Left lung (tissue), 10 donors: ENCODE measurements around the gene USP12. TPM values are rescaled to one million over a fixed set of nuclear protein-coding genes. Genes with fewer than 3 reads are reported as not detected.
"Not testable (repeated sequence)": the region's sequence is repeated elsewhere in the genome, so short reads cannot be mapped to it uniquely, and the experiment has no call there.

Experiments used
- ATAC-seq: fragments of 200-7000 bp; cut with Tn5 transposase; one replicate; pipeline ENCODE4 v1.9.1; 2020; ENCODE audit warnings: moderate library complexity
- DNase-seq, 4 donors: peaks; one replicate each; pipeline ENCODE4 v3.0.0-alpha.2; 2013 to 2020
- H3K27ac ChIP-seq, 2 donors: fragments of 200-600 bp; sonication (generic) in 1 of 2; one replicate each; pipeline versions ENCODE4 v1.5.0 to v1.8.0; 2020 to 2021
- H3K27me3 ChIP-seq, 2 donors: fragments of 200-600 bp; sonication (generic) in 1 of 2; one replicate each; pipeline versions ENCODE4 v1.5.0 to v1.8.0; 2020 to 2021
- H3K36me3 ChIP-seq, 2 donors: fragments of 200-600 bp; sonication (generic) in 1 of 2; one replicate each; pipeline versions ENCODE4 v1.5.0 to v1.8.0; 2020 to 2021
- H3K4me1 ChIP-seq, 2 donors: fragments of 200-600 bp; one replicate each; pipeline ENCODE4 v1.8.0; 2021
- H3K4me3 ChIP-seq, 2 donors: fragments of 200-600 bp; sonication (generic) in 1 of 2; one replicate each; pipeline versions ENCODE4 v1.5.0 to v1.8.0; 2020 to 2021; ENCODE audit warnings: mild to moderate bottlenecking in 1 of 2
- H3K9me3 ChIP-seq, 2 donors: fragments of 200-600 bp; sonication (generic) in 1 of 2; one replicate each; pipeline versions ENCODE4 v1.5.0 to v1.8.0; 2020 to 2021
- intact Hi-C, 2 donors: fragments of 100-400 bp; cut with DNase I; formaldehyde crosslinking; loops; one replicate each; pipeline versions ENCODE4 v1.11.2 to v1.14.2; 2022
- polyA plus RNA-seq, 6 donors: library from polyadenylated mRNA; unstranded; fragments of 120-200 nt; gene quantifications; one replicate each; pipeline ENCODE4 v1.2.1, GENCODE V29; 2013; ENCODE audit not compliant: insufficient read length in 6 of 6
- total RNA-seq, 2 donors: library from RNA; stranded (reverse); fragmentation: NEBNext Ultra II Directional; extraction: Animal tissue kit (Norgen Biotek cat#: 25700); gene quantifications; one replicate each; pipeline ENCODE4 v1.2.1, GENCODE V29; 2021
- TF ChIP-seq, protein P1 (sequence below), 2 donors: fragments of 200-600 bp; sonication (generic) in 1 of 2; IDR thresholded peaks; one replicate each; pipeline versions ENCODE4 v1.5.0 to v1.8.0; 2021; ENCODE audit warnings: antibody characterized with exemption in 2 of 2
- donor health status: DM: no; HTN: yes; CAD: no.
- donor health status: DM: no; HTN: no; CAD: no.

USP12 gene
- total and polyA plus RNA-seq, 8 donors: 22.8 to 44.4 (median 38.8) TPM

DNA sequence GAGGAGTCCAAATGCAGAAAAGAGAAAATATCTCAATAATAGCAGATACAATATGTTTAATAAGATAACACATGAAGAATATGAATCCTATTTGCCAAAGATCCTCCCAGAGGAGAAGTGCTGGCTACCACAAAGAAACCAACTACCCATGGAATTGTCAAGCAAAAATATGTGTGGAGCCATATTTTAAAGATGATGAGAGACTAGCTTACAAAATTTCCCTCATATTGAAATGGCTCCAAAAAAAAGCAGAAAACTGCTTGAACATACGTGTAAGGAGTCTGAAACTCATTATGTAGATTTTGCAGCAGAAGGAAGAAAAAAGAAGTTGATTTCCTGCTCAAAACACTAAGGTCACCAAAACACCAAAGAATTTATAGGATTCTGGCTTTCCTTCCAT is 94.2 kb downstream of the USP12 start:
- TF ChIP-seq, protein P1, sequence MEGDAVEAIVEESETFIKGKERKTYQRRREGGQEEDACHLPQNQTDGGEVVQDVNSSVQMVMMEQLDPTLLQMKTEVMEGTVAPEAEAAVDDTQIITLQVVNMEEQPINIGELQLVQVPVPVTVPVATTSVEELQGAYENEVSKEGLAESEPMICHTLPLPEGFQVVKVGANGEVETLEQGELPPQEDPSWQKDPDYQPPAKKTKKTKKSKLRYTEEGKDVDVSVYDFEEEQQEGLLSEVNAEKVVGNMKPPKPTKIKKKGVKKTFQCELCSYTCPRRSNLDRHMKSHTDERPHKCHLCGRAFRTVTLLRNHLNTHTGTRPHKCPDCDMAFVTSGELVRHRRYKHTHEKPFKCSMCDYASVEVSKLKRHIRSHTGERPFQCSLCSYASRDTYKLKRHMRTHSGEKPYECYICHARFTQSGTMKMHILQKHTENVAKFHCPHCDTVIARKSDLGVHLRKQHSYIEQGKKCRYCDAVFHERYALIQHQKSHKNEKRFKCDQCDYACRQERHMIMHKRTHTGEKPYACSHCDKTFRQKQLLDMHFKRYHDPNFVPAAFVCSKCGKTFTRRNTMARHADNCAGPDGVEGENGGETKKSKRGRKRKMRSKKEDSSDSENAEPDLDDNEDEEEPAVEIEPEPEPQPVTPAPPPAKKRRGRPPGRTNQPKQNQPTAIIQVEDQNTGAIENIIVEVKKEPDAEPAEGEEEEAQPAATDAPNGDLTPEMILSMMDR (IDR thresholded peaks at IDR 0.05): no peak
- Histone ChIP-seq H3K4me1 (peaks cover 6 to 8% of the 10 kb centered on the region in 2 donors), H3K4me3 (no peak overlapping the region), H3K9me3 (no peaks in the 10 kb centered on the region), H3K36me3 (peaks cover 0 to 19% of the 10 kb centered on the region in 2 donors), H3K27me3 (no peaks in the 10 kb centered on the region), H3K27ac (no peak overlapping the region)
- ATAC-seq: no peak
- intact Hi-C loops: no loop called here
- no peak for DNase-seq

DNA sequence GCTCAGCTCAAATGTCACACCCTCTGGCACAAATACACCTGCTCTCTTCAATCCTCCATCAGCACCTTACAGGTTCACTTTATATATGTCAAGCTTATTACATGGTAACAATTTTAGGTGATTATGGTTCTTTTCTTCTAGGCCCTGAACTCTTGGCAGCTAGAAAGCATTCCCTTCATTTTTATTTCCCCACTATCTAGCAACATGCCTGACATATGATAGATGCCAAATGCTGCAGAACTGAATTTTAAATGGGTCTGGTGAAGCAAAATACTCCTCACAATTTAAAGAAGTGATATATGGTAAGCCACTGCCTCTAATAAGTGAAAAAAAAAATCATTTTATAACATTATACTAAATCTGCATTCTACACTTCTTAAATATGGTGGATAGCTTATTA is 95.2 kb downstream of the USP12 start:
- intact Hi-C loops: no loop called here
- Histone ChIP-seq H3K27ac (no peak overlapping the region), H3K4me3 (no peak overlapping the region), H3K4me1 (peaks cover 6 to 8% of the 10 kb centered on the region in 2 donors), H3K27me3 (no peaks in the 10 kb centered on the region), H3K9me3 (no peaks in the 10 kb centered on the region), H3K36me3 (peaks cover 0 to 19% of the 10 kb centered on the region in 2 donors)
- ATAC-seq (no peak), DNase-seq (no peak)
- TF ChIP-seq, protein P1 (IDR thresholded peaks at IDR 0.05): no peak

DNA sequence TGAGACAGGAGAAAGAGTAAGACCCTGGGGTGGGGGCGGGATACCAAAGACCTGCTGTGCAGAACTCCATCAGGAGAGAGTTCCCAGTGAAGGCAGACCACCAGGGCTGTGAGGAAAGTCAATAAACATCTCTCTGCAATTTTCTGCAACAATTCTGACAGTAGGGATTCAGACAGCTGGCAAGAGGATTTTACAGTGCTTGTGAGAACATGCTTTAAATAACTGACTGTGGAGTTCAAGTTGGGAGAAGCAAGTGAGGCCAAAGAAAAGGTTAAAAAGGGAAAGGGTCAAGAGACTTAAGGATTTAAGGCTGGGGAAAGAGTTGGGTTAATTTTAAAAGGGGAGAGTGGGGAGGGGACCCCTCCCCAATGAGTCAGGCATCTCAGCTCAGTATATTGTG is 98.4 kb downstream of the USP12 start:
- Histone ChIP-seq H3K9me3 (no peaks in the 10 kb centered on the region), H3K27ac (no peak overlapping the region), H3K4me1 (peaks cover 0 to 9% of the 10 kb centered on the region in 2 donors), H3K36me3 (peaks cover 0 to 23% of the 10 kb centered on the region in 2 donors), H3K27me3 (no peaks in the 10 kb centered on the region), H3K4me3 (no peak overlapping the region)
- intact Hi-C loops: no loop called here
- ATAC-seq (no peak), DNase-seq (no peak)
- TF ChIP-seq, protein P1 (IDR thresholded peaks at IDR 0.05): no peak

DNA sequence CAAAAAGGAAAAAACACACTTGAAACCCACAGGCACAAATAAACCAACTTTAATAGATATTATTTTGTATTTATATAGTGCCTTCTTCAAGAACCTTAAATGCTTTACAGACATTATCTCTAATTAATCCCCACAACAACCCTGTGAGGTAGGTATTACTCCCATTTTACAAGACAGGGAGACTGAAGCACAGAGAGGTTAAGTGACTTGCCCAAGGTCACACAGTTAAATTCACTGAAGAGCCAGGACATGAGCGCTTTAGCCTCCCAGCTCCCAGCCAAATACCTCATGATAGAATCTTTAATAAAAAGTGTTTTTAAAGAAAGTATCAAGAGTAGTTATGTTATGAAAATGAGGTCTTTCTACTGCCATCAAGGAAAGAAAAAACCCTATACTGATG is 105.5 kb downstream of the USP12 start:
- H3K27ac ChIP-seq, H3K27me3 ChIP-seq, intact Hi-C loops, ATAC-seq, H3K4me3 ChIP-seq, H3K9me3 ChIP-seq, DNase-seq, H3K4me1 ChIP-seq: not testable (repeated sequence)
- H3K36me3 ChIP-seq: peaks cover 0 to 16% of the 10 kb centered on the region in 2 donors

DNA sequence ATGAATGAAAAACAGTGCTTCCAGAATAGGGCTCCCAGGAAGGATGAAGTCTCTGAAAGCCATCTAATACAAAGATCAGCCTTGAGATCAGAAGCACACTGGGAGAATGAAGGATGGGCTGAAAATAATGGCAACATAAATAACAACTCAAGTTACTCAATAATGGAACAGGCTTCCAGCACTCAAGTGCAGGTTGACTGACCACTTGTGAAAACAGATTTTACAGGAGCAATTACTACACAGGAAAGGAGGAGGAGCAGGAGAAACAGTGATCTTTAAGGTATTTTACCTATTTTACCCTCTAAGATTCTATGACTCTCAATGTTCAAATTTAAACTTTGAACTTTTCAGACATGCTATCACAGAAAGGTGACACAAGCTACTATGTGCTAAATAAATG is 106.0 kb downstream of the USP12 start:
- intact Hi-C loops: no loop called here
- Histone ChIP-seq H3K27ac (no peak overlapping the region), H3K36me3 (peaks cover 0 to 16% of the 10 kb centered on the region in 2 donors), H3K4me3 (no peak overlapping the region), H3K4me1 (peaks cover 5 to 6% of the 10 kb centered on the region in 2 donors), H3K27me3 (no peaks in the 10 kb centered on the region), H3K9me3 (peaks cover 0 to 4% of the 10 kb centered on the region in 2 donors)
- TF ChIP-seq, protein P1 (IDR thresholded peaks at IDR 0.05): no peak
- no peak for DNase-seq
- ATAC-seq: peak; percentile 39
